Lung (tissue), 12 donors: Measurements from ENCODE around the gene ABCB11. TPM values are rescaled to one million over a fixed set of nuclear protein-coding genes. Genes with fewer than 3 reads are reported as not detected.

Experiments used
- ATAC-seq: fragments of 200-7000 bp; cut with Tn5 transposase; one replicate; pipeline ENCODE4 v1.9.1; 2020; ENCODE audit warnings: moderate number of reproducible peaks; ENCODE audit not compliant: insufficient read depth, low FRiP score
- DNase-seq, 3 donors: peaks; one replicate each; pipeline ENCODE4 v3.0.0-alpha.2; 2013 to 2017
- H3K27ac ChIP-seq, 2 donors: one replicate each; pipeline ENCODE4 v1.5.1; 2013; ENCODE audit warnings: mild to moderate bottlenecking in 2 of 2, moderate library complexity in 2 of 2, control low read depth in 1 of 2, inconsistent platforms in 1 of 2, low read depth in 1 of 2, low read length in 1 of 2
- H3K27me3 ChIP-seq, 3 donors: one replicate each; pipeline ENCODE4 v1.5.1; 2013; ENCODE audit warnings: low read length in 2 of 3; ENCODE audit not compliant: control insufficient read depth in 3 of 3, insufficient read depth in 3 of 3
- H3K36me3 ChIP-seq, 4 donors: one replicate each; pipeline ENCODE4 v1.5.1; 2013; ENCODE audit warnings: low read length in 4 of 4, mild to moderate bottlenecking in 1 of 4, moderate library complexity in 1 of 4; ENCODE audit not compliant: control insufficient read depth in 4 of 4, insufficient read depth in 4 of 4
- H3K4me1 ChIP-seq, 5 donors: one replicate each; pipeline ENCODE4 v1.5.1; 2013; ENCODE audit warnings: low read length in 5 of 5, mild to moderate bottlenecking in 2 of 5, moderate library complexity in 1 of 5; ENCODE audit not compliant: control insufficient read depth in 5 of 5, insufficient read depth in 5 of 5
- H3K4me3 ChIP-seq: one replicate; pipeline ENCODE4 v1.5.1; 2013; ENCODE audit warnings: mild to moderate bottlenecking, control low read depth, moderate library complexity
- H3K9ac ChIP-seq, 2 donors: one replicate each; pipeline ENCODE4 v1.5.1; 2013; ENCODE audit warnings: low read length in 2 of 2, control low read depth in 1 of 2; ENCODE audit not compliant: insufficient read depth in 1 of 2
- H3K9me3 ChIP-seq, 4 donors: one replicate each; pipeline ENCODE4 v1.5.1; 2013; ENCODE audit warnings: low read length in 3 of 4, mild to moderate bottlenecking in 1 of 4, moderate library complexity in 1 of 4; ENCODE audit not compliant: control insufficient read depth in 4 of 4, insufficient read depth in 3 of 4
- WGBS, 2 donors: extraction: QIAGEN DNeasy Blood & Tissue Kit; methylation state at CpG; one replicate each; pipeline ENCODE4 v1.1.7; 2013; 5-methylcytosine and 5-hydroxymethylcytosine counted together
- polyA plus RNA-seq, 2 donors: library from polyadenylated mRNA; stranded (reverse); fragments of 200-250 nt; gene quantifications; one replicate each; pipeline ENCODE4 v1.2.1, GENCODE V29; 2013
- total RNA-seq, 2 donors: library from RNA; depleted of rRNA in 1 of 2; stranded (reverse); fragments of >200 nt in 1 of 2; gene quantifications; one replicate each; pipeline ENCODE4 v1.2.1, GENCODE V29; 2014 to 2021
- TF ChIP-seq, protein P1 (sequence below): IDR thresholded peaks from 2 replicates; pipeline ENCODE4 v1.5.1; 2012; ENCODE audit warnings: mild to moderate bottlenecking; ENCODE audit errors: control extremely low read depth, extremely low read depth
- donor health status: control.
- donor health status: control.
- donor health status: Bipolar disorder and iron deficiency.
- donor health status: healthy.
- donor health status: DM: yes; HTN: yes; CAD: no.

ABCB11 gene
- total and polyA plus RNA-seq, 4 donors = 0.02 to 0.37 (median 0.09) TPM

- Histone ChIP-seq H3K4me3 (no peak overlapping the region), H3K4me1 (peaks cover 0 to 9% (median 0%) of the 10 kb centered on the region in 5 donors), H3K9me3 (no peaks in the 10 kb centered on the region), H3K27ac (no peak overlapping the region), H3K9ac (no peak overlapping the region), H3K27me3 (no peaks in the 10 kb centered on the region), H3K36me3 (no peaks in the 10 kb centered on the region)
- TF ChIP-seq, protein P1, sequence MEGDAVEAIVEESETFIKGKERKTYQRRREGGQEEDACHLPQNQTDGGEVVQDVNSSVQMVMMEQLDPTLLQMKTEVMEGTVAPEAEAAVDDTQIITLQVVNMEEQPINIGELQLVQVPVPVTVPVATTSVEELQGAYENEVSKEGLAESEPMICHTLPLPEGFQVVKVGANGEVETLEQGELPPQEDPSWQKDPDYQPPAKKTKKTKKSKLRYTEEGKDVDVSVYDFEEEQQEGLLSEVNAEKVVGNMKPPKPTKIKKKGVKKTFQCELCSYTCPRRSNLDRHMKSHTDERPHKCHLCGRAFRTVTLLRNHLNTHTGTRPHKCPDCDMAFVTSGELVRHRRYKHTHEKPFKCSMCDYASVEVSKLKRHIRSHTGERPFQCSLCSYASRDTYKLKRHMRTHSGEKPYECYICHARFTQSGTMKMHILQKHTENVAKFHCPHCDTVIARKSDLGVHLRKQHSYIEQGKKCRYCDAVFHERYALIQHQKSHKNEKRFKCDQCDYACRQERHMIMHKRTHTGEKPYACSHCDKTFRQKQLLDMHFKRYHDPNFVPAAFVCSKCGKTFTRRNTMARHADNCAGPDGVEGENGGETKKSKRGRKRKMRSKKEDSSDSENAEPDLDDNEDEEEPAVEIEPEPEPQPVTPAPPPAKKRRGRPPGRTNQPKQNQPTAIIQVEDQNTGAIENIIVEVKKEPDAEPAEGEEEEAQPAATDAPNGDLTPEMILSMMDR = no peak
- DNase-seq = peak in 1 of 3 donors; percentile 45
- WGBS, 2 donors = 32 to 41% methylated on average over 7 of the region's 7 CpGs
- ATAC-seq = no peak
Observed at GRCh38 chr2:168992591-168993349, 38.4 kb downstream of the ABCB11 start.

GRCh38 chr2:168992026-168992425, 39.1 kb downstream of the ABCB11 start:
- H3K9me3 ChIP-seq = no peaks in the 10 kb centered on the region
- DNase-seq (no peak), ATAC-seq (no peak)
- peaks cover 0 to 2% (median 0%) of the 10 kb centered on the region in 5 donors for H3K4me1 ChIP-seq
- no peaks in the 10 kb centered on the region for H3K27me3 ChIP-seq
- TF ChIP-seq, protein P1 = no peak
- H3K9ac ChIP-seq = no peak overlapping the region
- H3K4me3 ChIP-seq = no peak overlapping the region
- 68 to 76% methylated on average over 3 of the region's 3 CpGs for WGBS, 2 donors
- H3K36me3 ChIP-seq = no peaks in the 10 kb centered on the region
- H3K27ac ChIP-seq = no peak overlapping the region

GRCh38 chr2:168988755-168989154, 42.4 kb downstream of the ABCB11 start:
- Histone ChIP-seq H3K27me3 (no peaks in the 10 kb centered on the region), H3K4me3 (no peak overlapping the region), H3K4me1 (no peaks in the 10 kb centered on the region), H3K27ac (no peak overlapping the region), H3K9ac (no peak overlapping the region), H3K9me3 (no peaks in the 10 kb centered on the region), H3K36me3 (no peaks in the 10 kb centered on the region)
- WGBS, 2 donors = 75 to 89% methylated on average over 1 of the region's 1 CpG
- ATAC-seq (no peak), DNase-seq (no peak)
- TF ChIP-seq, protein P1 = no peak
